T-helper 2 cell treated with Interferon-gamma antibody and Interleukin-4, amounts not matched to agents 5 μg/mL and 100 μg/mL, for 36 hours (primary cell): ENCODE results near the gene TMEM87B.

Source experiments
- DNase-seq: peaks from one replicate; pipeline ENCODE4 v3.0.0; 2021; ENCODE audit warnings: low spot score
- H3K27ac Mint-ChIP-seq: one replicate; pipeline ENCODE4 v1.8.0; 2021; ENCODE audit warnings: mild to moderate bottlenecking, mixed read lengths
- H3K27me3 Mint-ChIP-seq: one replicate; pipeline ENCODE4 v1.8.0; 2021; ENCODE audit warnings: low read depth, mixed read lengths
- H3K36me3 Mint-ChIP-seq: one replicate; pipeline ENCODE4 v1.8.0; 2021; ENCODE audit warnings: low read depth, mixed read lengths
- H3K4me1 Mint-ChIP-seq: one replicate; pipeline ENCODE4 v1.8.0; 2021; ENCODE audit warnings: low read depth, mixed read lengths
- H3K4me3 Mint-ChIP-seq: one replicate; pipeline ENCODE4 v1.8.0; 2022; ENCODE audit warnings: mild to moderate bottlenecking, moderate library complexity, mixed read lengths
- H3K9me3 Mint-ChIP-seq: one replicate; pipeline ENCODE4 v1.8.0; 2021; ENCODE audit warnings: mixed read lengths

The TMEM87B gene

GRCh38 chr2:112045446-112046014, 9.5 kb upstream of the TMEM87B start:
- Mint-ChIP-seq H3K9me3 (no peaks in the 10 kb centered on the region), H3K4me3 (no peak overlapping the region), H3K4me1 (no peaks in the 10 kb centered on the region), H3K27me3 (peaks cover 23% of the 10 kb centered on the region), H3K36me3 (no peaks in the 10 kb centered on the region), H3K27ac (no peak overlapping the region)
- no peak for DNase-seq

- H3K27ac Mint-ChIP-seq: no peak overlapping the region
- H3K36me3 Mint-ChIP-seq: no peaks in the 10 kb centered on the region
- no peaks in the 10 kb centered on the region for H3K4me1 Mint-ChIP-seq
- H3K4me3 Mint-ChIP-seq: no peak overlapping the region
- peaks cover 23% of the 10 kb centered on the region for H3K27me3 Mint-ChIP-seq
- no peak for DNase-seq
- no peaks in the 10 kb centered on the region for H3K9me3 Mint-ChIP-seq
These were observed 8.8 kb upstream of the TMEM87B start for GRCh38 chr2:112046231-112046630.

- H3K27ac Mint-ChIP-seq: no peak overlapping the region
- H3K27me3 Mint-ChIP-seq: peaks cover 23% of the 10 kb centered on the region
- no peak for DNase-seq
- H3K4me3 Mint-ChIP-seq: no peak overlapping the region
- no peaks in the 10 kb centered on the region for H3K9me3 Mint-ChIP-seq
- H3K4me1 Mint-ChIP-seq: no peaks in the 10 kb centered on the region
- no peaks in the 10 kb centered on the region for H3K36me3 Mint-ChIP-seq
These were observed 7.4 kb upstream of the TMEM87B start for GRCh38 chr2:112047537-112048235.

GRCh38 chr2:112048236-112048592, 6.9 kb upstream of the TMEM87B start:
- no peaks in the 10 kb centered on the region for H3K4me1 Mint-ChIP-seq
- H3K4me3 Mint-ChIP-seq: no peak overlapping the region
- peaks cover 23% of the 10 kb centered on the region for H3K27me3 Mint-ChIP-seq
- no peak for DNase-seq
- H3K36me3 Mint-ChIP-seq: no peaks in the 10 kb centered on the region
- no peak overlapping the region for H3K27ac Mint-ChIP-seq
- H3K9me3 Mint-ChIP-seq: no peaks in the 10 kb centered on the region

GRCh38 chr2:112048887-112049286, 6.2 kb upstream of the TMEM87B start:
- H3K4me1 Mint-ChIP-seq: peaks cover 6% of the 10 kb centered on the region
- no peaks in the 10 kb centered on the region for H3K36me3 Mint-ChIP-seq
- no peak overlapping the region for H3K4me3 Mint-ChIP-seq
- H3K27ac Mint-ChIP-seq: no peak overlapping the region
- peaks cover 20% of the 10 kb centered on the region for H3K27me3 Mint-ChIP-seq
- DNase-seq: no peak
- no peaks in the 10 kb centered on the region for H3K9me3 Mint-ChIP-seq

GRCh38 chr2:112050316-112050715, 4.8 kb upstream of the TMEM87B start:
- H3K27me3 Mint-ChIP-seq: peaks cover 18% of the 10 kb centered on the region
- no peak for DNase-seq
- H3K27ac Mint-ChIP-seq: no peak overlapping the region

GRCh38 chr2:112053917-112054846, 887 bp upstream of the TMEM87B start:
- no peaks in the 10 kb centered on the region for H3K9me3 Mint-ChIP-seq
- peak overlapping the region; percentile 97 for H3K27ac Mint-ChIP-seq
- H3K27me3 Mint-ChIP-seq: peaks cover 2% of the 10 kb centered on the region
- peak overlapping the region; percentile 95 for H3K4me3 Mint-ChIP-seq
- peak; percentile 96 for DNase-seq
- peaks cover 6% of the 10 kb centered on the region for H3K36me3 Mint-ChIP-seq
- H3K4me1 Mint-ChIP-seq: peaks cover 29% of the 10 kb centered on the region

More at GRCh38 chr2:112050316-112050715, 4.8 kb upstream of the TMEM87B start:
- Mint-ChIP-seq H3K4me3 (no peak overlapping the region), H3K9me3 (no peaks in the 10 kb centered on the region), H3K36me3 (no peaks in the 10 kb centered on the region), H3K4me1 (peaks cover 8% of the 10 kb centered on the region)

- Mint-ChIP-seq H3K9me3 (no peaks in the 10 kb centered on the region), H3K27ac (peak overlapping the region; percentile 92), H3K4me1 (peaks cover 29% of the 10 kb centered on the region), H3K4me3 (peak overlapping the region; percentile 90), H3K27me3 (peaks cover 2% of the 10 kb centered on the region), H3K36me3 (peaks cover 11% of the 10 kb centered on the region)
- peak; percentile 10 for DNase-seq
These were observed 909 bp downstream of the TMEM87B start for GRCh38 chr2:112055730-112056625.

- peaks cover 17% of the 10 kb centered on the region for H3K36me3 Mint-ChIP-seq
- peak overlapping the region; percentile 90 for H3K4me3 Mint-ChIP-seq
- peak overlapping the region; percentile 92 for H3K27ac Mint-ChIP-seq
- H3K27me3 Mint-ChIP-seq: peaks cover 2% of the 10 kb centered on the region
- peaks cover 29% of the 10 kb centered on the region for H3K4me1 Mint-ChIP-seq
- H3K9me3 Mint-ChIP-seq: no peaks in the 10 kb centered on the region
- DNase-seq: no peak
These were observed 1.5 kb downstream of the TMEM87B start for GRCh38 chr2:112056626-112056987.

- peaks cover 39% of the 10 kb centered on the region for H3K4me1 Mint-ChIP-seq
- no peak for DNase-seq
- H3K4me3 Mint-ChIP-seq: no peak overlapping the region
- no peaks in the 10 kb centered on the region for H3K27me3 Mint-ChIP-seq
- peaks cover 43% of the 10 kb centered on the region for H3K36me3 Mint-ChIP-seq
- H3K9me3 Mint-ChIP-seq: peaks cover 8% of the 10 kb centered on the region
- no peak overlapping the region for H3K27ac Mint-ChIP-seq
These were observed 4.6 kb downstream of the TMEM87B start for GRCh38 chr2:112059671-112060070.

- no peaks in the 10 kb centered on the region for H3K27me3 Mint-ChIP-seq
- H3K9me3 Mint-ChIP-seq: peaks cover 8% of the 10 kb centered on the region
- no peak overlapping the region for H3K4me3 Mint-ChIP-seq
- H3K4me1 Mint-ChIP-seq: peaks cover 46% of the 10 kb centered on the region
- DNase-seq: no peak
- peaks cover 54% of the 10 kb centered on the region for H3K36me3 Mint-ChIP-seq
- H3K27ac Mint-ChIP-seq: no peak overlapping the region
These were observed 6.2 kb downstream of the TMEM87B start for GRCh38 chr2:112061299-112061698.

GRCh38 chr2:112061840-112062239, 6.8 kb downstream of the TMEM87B start:
- Mint-ChIP-seq H3K27me3 (no peaks in the 10 kb centered on the region), H3K27ac (no peak overlapping the region), H3K4me1 (peaks cover 44% of the 10 kb centered on the region), H3K9me3 (peaks cover 8% of the 10 kb centered on the region), H3K4me3 (no peak overlapping the region), H3K36me3 (peaks cover 56% of the 10 kb centered on the region)
- no peak for DNase-seq

GRCh38 chr2:112062894-112063293, 7.8 kb downstream of the TMEM87B start:
- H3K36me3 Mint-ChIP-seq: peaks cover 65% of the 10 kb centered on the region
- H3K27me3 Mint-ChIP-seq: no peaks in the 10 kb centered on the region
- peaks cover 40% of the 10 kb centered on the region for H3K4me1 Mint-ChIP-seq
- H3K9me3 Mint-ChIP-seq: peaks cover 8% of the 10 kb centered on the region
- no peak overlapping the region for H3K4me3 Mint-ChIP-seq
- H3K27ac Mint-ChIP-seq: no peak overlapping the region
- no peak for DNase-seq
